Fibroblast of lung (primary cell): ENCODE results near the gene POLR1H.

Experiments
- EZH2 ChIP-seq: IDR thresholded peaks from 2 replicates; pipeline ENCODE4 v1.5.1; 2012; ENCODE audit warnings: low read length, control low read depth, mild to moderate bottlenecking; ENCODE audit errors: missing control alignments
- TF ChIP-seq, protein P1 (sequence below), 2 donors: IDR thresholded peaks in 1 of 2; conservative IDR thresholded peaks in 1 of 2; 1 replicate in 1 of 2; 2 replicates in 1 of 2; pipeline ENCODE4 v1.5.1; 2011 to 2012; ENCODE audit warnings: low read length in 2 of 2, control low read depth in 1 of 2, inconsistent platforms in 1 of 2, low read depth in 1 of 2, mild to moderate bottlenecking in 1 of 2

GRCh38 chr6:30097902-30098768, 37.1 kb downstream of the POLR1H start:
- TF ChIP-seq EZH2: no peak
- TF ChIP-seq, protein P1, sequence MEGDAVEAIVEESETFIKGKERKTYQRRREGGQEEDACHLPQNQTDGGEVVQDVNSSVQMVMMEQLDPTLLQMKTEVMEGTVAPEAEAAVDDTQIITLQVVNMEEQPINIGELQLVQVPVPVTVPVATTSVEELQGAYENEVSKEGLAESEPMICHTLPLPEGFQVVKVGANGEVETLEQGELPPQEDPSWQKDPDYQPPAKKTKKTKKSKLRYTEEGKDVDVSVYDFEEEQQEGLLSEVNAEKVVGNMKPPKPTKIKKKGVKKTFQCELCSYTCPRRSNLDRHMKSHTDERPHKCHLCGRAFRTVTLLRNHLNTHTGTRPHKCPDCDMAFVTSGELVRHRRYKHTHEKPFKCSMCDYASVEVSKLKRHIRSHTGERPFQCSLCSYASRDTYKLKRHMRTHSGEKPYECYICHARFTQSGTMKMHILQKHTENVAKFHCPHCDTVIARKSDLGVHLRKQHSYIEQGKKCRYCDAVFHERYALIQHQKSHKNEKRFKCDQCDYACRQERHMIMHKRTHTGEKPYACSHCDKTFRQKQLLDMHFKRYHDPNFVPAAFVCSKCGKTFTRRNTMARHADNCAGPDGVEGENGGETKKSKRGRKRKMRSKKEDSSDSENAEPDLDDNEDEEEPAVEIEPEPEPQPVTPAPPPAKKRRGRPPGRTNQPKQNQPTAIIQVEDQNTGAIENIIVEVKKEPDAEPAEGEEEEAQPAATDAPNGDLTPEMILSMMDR (conservative IDR thresholded peaks at IDR 0.05 in 1 of 2, IDR thresholded peaks at IDR 0.05 in 1 of 2; ENCODE audit: low read depth in 1 of 2, low read length in 2 of 2): no peak
